D721Med (cell line): Measurements from ENCODE around the gene THOC1.
"Not testable (repeated sequence)": the region's sequence is repeated elsewhere in the genome, so short reads cannot be mapped to it uniquely, and the experiment has no call there.

Experiments
- DNase-seq: peaks from one replicate; pipeline ENCODE4 v3.0.0; 2011; ENCODE audit warnings: low spot score; ENCODE audit not compliant: insufficient read length
- FAIRE-seq: peaks from 2 replicates; lab custom pipeline; 2011; peaks lifted over from hg19 to GRCh38; lab: Jason Lieb, UNC
- CTCF ChIP-seq: IDR thresholded peaks from 2 replicates; pipeline ENCODE4 v1.5.1; 2012; ENCODE audit warnings: mild to moderate bottlenecking, control low read depth; ENCODE audit not compliant: insufficient read depth; ENCODE audit errors: missing control alignments

The THOC1 gene

GRCh38 chr18:294566-294965 lies 26.7 kb upstream of the THOC1 start:
- FAIRE-seq (no peak), DNase-seq (no peak)
- TF ChIP-seq CTCF = no peak

GRCh38 chr18:293536-293935 lies 25.7 kb upstream of the THOC1 start:
- FAIRE-seq = no peak
- no peak for DNase-seq
- TF ChIP-seq CTCF = no peak

GRCh38 chr18:292271-292670 lies 24.4 kb upstream of the THOC1 start:
- DNase-seq = no peak
- TF ChIP-seq CTCF = peak; percentile 6
- FAIRE-seq = no peak

- not testable (repeated sequence) for DNase-seq, FAIRE-seq
Measured at GRCh38 chr18:289970-290369, 22.1 kb upstream of the THOC1 start.

- no peak for FAIRE-seq
- no peak for TF ChIP-seq CTCF
- DNase-seq = no peak
Measured at GRCh38 chr18:289026-289425, 21.2 kb upstream of the THOC1 start.

- DNase-seq (no peak), FAIRE-seq (peak; percentile 77)
- TF ChIP-seq CTCF = peak; percentile 72
Measured at GRCh38 chr18:286515-287310, 18.9 kb upstream of the THOC1 start.

GRCh38 chr18:285817-286216 lies 18.0 kb upstream of the THOC1 start:
- no peak for FAIRE-seq
- no peak for TF ChIP-seq CTCF

More at GRCh38 chr18:285817-286216, 18.0 kb upstream of the THOC1 start:
- no peak for DNase-seq
